Measurements from ENCODE around the gene ZMIZ1.

DNA sequence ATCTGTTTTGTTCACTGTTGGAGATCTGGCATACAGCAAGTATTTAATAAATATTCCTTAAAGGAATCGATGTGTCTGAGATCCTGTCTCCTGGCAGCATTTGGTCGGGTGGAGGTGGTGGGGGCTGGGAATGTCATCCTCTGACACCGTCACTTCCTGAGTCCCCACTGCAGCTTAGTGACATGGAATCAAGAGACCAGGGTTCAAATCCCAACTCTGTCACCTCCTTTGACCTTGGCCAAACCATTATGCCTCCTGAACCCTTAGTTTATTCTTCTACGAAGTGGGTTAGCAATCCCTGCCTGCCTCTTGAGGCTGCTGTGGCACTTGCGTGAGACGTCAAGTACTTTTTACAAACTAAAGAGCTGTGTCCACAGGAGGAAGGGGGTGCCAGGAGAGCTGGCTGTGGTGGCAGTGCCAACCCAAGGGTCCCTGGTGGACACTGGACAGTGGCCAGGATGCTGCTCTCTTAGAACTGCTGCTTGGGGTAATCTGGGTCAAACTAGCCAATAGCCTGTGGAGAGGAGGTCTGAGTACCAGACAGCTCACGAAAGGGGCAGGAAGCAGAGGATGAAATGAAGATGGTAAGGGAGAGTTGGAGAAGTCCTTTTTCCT, 8.0 kb upstream of the ZMIZ1 start:
- TF ChIP-seq, protein P1, sequence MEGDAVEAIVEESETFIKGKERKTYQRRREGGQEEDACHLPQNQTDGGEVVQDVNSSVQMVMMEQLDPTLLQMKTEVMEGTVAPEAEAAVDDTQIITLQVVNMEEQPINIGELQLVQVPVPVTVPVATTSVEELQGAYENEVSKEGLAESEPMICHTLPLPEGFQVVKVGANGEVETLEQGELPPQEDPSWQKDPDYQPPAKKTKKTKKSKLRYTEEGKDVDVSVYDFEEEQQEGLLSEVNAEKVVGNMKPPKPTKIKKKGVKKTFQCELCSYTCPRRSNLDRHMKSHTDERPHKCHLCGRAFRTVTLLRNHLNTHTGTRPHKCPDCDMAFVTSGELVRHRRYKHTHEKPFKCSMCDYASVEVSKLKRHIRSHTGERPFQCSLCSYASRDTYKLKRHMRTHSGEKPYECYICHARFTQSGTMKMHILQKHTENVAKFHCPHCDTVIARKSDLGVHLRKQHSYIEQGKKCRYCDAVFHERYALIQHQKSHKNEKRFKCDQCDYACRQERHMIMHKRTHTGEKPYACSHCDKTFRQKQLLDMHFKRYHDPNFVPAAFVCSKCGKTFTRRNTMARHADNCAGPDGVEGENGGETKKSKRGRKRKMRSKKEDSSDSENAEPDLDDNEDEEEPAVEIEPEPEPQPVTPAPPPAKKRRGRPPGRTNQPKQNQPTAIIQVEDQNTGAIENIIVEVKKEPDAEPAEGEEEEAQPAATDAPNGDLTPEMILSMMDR (conservative IDR thresholded peaks at IDR 0.05; ENCODE audit: low read length), result no peak
- TF ChIP-seq EZH2phosphoT487 (IDR thresholded peaks at IDR 0.05; ENCODE audit: borderline replicate concordance), result no peak

Measured in Loucy (cell line).